ENCODE measurements around the gene SLC39A11. TPM values are rescaled to one million over a fixed set of nuclear protein-coding genes. Genes with fewer than 3 reads are reported as not detected.

The SLC39A11 gene
- total and polyA plus RNA-seq, 12 donors: 7.0 to 91.4 (median 22.7) TPM

GRCh38 chr17:72927760-72928159, 164.7 kb downstream of the SLC39A11 start:
- Histone ChIP-seq H3K4me3 (no peak overlapping the region), H3K4me1 (replicated peaks in 1 of 2) (no peaks in the 10 kb centered on the region), H3K36me3 (replicated peaks in 1 of 2) (no peaks in the 10 kb centered on the region), H3K27ac (no peak overlapping the region), H3K27me3 (no peaks in the 10 kb centered on the region), H3K9me3 (replicated peaks in 1 of 3) (no peaks in the 10 kb centered on the region)
- DNase-seq: no peak
- 57 to 69% (median 64%) methylated on average over 1 of the region's 1 CpG for WGBS, 4 donors
- intact Hi-C loops (cut with DNase I): no loop called here
- TF ChIP-seq POLR2A (IDR thresholded peaks at IDR 0.05) (no peak), CTCF (IDR thresholded peaks at IDR 0.05) (no peak)

- TF ChIP-seq POLR2A (IDR thresholded peaks at IDR 0.05): no peak
- no peak for TF ChIP-seq CTCF (IDR thresholded peaks at IDR 0.05)
- intact Hi-C loops (cut with DNase I): no loop called here
- Histone ChIP-seq H3K27ac (no peak overlapping the region), H3K36me3 (replicated peaks in 1 of 2) (no peaks in the 10 kb centered on the region), H3K4me1 (replicated peaks in 1 of 2) (no peaks in the 10 kb centered on the region), H3K4me3 (no peak overlapping the region), H3K9me3 (replicated peaks in 1 of 3) (no peaks in the 10 kb centered on the region), H3K27me3 (no peaks in the 10 kb centered on the region)
- no peak for DNase-seq
- 81 to 95% (median 90%) methylated on average over 4 to 6 of the region's 6 CpGs for WGBS, 4 donors
Measured at GRCh38 chr17:72927146-72927545, 165.3 kb downstream of the SLC39A11 start.

DNA sequence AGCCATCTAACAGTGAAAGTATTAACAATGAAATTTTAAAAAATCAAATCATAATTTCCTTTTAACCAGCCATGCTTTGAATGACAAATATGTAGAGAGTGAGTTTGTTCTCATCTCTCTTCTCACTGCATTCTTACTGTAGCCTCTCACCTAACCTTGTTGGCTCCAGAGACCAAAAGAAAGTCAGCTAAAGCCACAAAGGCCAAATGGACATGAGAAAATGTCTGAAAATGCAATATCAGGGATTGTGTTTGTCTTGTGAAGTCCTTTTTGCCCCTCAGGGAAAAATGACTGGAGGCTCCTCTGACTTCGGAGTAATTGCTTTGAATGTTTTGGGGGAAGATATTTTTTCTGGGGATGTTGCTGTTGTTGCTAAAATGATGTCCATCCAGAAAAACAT, 166.3 kb downstream of the SLC39A11 start:
- intact Hi-C loops (cut with DNase I): no loop called here
- H3K27ac ChIP-seq: no peak overlapping the region
- WGBS, 4 donors: 68 to 100% (median 88%) methylated on average over 1 of the region's 1 CpG
- H3K36me3 ChIP-seq (replicated peaks in 1 of 2): no peaks in the 10 kb centered on the region
- no peak for DNase-seq
- H3K9me3 ChIP-seq (replicated peaks in 1 of 3): no peaks in the 10 kb centered on the region
- no peak for TF ChIP-seq CTCF (IDR thresholded peaks at IDR 0.05)
- no peak for TF ChIP-seq POLR2A (IDR thresholded peaks at IDR 0.05)
- no peaks in the 10 kb centered on the region for H3K4me1 ChIP-seq (replicated peaks in 1 of 2)
- H3K27me3 ChIP-seq: no peaks in the 10 kb centered on the region
- H3K4me3 ChIP-seq: no peak overlapping the region

- TF ChIP-seq CTCF (IDR thresholded peaks at IDR 0.05) (no peak), POLR2A (IDR thresholded peaks at IDR 0.05) (no peak)
- WGBS, 4 donors: 90 to 100% (median 95%) methylated on average over 2 of the region's 2 CpGs
- DNase-seq: no peak
- H3K36me3 ChIP-seq (replicated peaks in 1 of 2): no peaks in the 10 kb centered on the region
- no peak overlapping the region for H3K27ac ChIP-seq
- intact Hi-C loops (cut with DNase I): no loop called here
- no peaks in the 10 kb centered on the region for H3K4me1 ChIP-seq (replicated peaks in 1 of 2)
- no peaks in the 10 kb centered on the region for H3K27me3 ChIP-seq
- H3K4me3 ChIP-seq: no peak overlapping the region
- no peaks in the 10 kb centered on the region for H3K9me3 ChIP-seq (replicated peaks in 1 of 3)
Measured at GRCh38 chr17:72924196-72924595, 168.3 kb downstream of the SLC39A11 start.
